HG03064 (cell line): ENCODE data around the gene ANKRD65.
"Not testable (repeated sequence)": the region's sequence is repeated elsewhere in the genome, so short reads cannot be mapped to it uniquely, and the experiment has no call there.

ENCODE experiments used
- ATAC-seq: cut with Tn5 transposase; IDR thresholded peaks from one replicate; pipeline ENCODE4 v1.9.1; 2021; ENCODE audit warnings: low read depth; ENCODE audit not compliant: unreplicated experiment

Gene ANKRD65

DNA sequence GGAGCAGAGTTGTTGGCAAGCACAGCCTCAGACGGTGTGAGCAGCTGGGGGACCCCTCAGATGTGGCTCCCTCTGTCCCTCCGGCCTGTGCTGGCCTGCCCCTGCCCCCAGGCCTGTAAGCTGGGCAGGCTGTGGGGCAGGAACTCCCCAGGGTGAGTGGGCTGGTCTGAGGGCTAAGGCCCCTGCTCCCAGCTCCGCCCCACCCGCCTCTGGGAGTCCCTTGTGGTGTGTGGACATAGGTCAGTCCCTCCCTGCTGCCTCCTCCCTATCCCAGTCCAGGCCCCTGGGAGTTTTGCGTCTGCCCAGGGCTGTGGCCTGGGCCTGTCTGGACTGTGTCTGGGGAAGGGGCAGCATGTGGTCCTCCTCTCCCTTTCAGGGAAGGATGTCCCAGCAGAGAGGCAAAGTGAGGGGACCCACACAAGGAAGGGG lies 10.8 kb upstream of the ANKRD65 start:
- ATAC-seq = no peak

DNA sequence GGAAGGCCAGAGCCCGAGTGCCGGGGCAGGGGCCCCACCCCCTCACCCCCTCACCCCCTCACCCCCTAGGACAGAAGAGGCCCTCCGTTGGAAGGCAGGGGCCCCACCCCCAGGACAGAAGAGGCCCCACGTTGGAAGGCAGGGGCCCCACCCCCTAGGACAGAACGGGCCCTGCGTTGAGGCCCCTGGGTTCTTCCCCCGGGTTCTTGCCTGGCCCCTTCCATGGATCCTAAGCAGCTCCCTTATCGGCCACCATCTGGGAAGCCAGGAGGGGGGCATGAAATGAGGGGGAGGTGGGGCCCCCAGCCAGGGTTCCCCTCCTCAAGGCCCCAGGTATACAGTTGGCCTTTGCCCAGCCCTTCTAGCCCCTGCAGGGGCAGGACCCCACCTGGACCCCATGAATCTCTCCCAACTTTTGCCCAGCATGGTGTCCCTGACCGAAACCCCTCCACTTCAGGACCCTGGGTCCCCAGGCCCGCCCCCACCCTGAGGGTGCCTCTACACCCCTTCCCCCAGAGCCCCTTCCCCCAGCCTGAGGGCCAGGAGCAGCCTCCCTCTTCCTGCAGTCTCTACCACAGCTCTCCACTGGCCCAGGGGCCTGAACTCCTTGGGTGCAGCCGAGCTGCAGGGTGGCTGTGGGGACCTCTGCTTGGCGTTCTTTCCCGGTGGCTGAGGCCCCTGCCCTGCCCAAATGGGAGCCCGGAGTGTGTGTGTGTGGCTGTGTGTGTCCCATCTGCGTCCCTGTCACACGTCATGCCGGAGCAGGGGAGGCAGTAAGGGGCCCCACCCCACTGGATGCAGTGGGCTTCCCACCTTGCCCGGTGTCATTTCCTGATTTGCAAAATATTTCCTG lies 10.1 kb upstream of the ANKRD65 start:
- ATAC-seq = no peak

DNA sequence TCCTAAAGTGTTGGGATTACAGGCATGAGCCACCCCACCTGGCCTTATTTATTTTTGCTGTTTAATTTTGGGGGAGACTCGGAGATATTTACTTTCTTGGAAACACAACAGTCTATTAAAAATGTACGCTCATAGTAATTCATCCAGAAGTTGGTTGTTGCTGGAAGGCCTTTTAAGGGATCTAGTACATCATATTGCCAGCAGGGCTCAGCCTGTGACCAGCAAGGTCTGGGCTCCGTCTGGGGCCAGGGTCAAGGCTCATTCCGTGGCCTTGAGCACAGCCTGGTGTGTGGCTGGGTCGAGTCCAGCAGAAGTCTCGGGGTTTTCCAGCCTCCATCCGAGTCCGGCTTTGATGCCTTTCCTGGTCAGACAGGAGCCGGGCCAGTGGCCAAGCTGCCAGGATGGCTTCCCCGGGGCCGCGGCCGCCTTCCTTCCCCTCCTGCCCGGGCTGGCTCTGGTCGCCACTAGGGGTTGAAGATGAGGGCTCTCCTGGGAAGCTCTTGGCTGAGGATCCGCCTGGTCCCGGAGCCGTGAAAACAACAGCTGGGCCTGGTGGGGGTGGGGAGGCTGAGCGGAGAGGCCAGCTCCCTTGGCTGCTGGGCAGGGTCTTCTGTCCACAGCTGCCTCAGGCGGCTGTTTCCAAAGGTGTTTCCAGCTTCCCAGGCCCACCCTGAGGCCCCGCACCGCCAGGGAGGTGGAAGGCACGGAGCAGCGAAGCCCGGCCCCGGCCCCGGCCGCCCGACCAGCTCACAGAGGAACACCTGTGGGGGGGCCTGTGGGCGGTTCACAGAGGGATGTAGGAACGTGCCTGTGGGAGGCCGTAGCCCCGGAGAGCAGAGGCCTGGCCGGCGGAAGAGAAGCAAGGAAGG lies 9.3 kb upstream of the ANKRD65 start:
- ATAC-seq = no peak

- no peak for ATAC-seq
Measured at GRCh38 chr1:1429671-1430073, 8.6 kb upstream of the ANKRD65 start.

DNA sequence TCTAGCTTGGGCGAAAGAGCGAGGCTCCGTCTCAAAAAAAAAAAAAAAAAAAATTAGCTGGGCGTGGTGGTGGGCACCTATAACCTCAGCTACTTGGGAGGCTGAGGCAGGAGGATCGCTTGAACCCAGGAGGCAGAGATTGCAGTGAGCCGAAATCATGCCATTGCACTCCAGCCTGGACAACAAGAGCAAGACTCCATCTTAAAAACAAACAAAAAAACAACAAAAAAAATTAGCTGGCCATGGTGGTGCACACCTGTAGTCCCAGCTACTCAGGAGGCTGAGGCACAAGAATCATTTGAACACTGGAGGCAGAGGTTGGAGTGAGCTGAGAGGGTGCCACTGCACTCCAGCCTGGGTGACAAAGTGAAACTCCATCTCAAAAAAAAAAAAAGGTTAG lies 7.9 kb upstream of the ANKRD65 start:
- not testable (repeated sequence) for ATAC-seq

GRCh38 chr1:1428174-1428573 lies 7.1 kb upstream of the ANKRD65 start:
- ATAC-seq = no peak

DNA sequence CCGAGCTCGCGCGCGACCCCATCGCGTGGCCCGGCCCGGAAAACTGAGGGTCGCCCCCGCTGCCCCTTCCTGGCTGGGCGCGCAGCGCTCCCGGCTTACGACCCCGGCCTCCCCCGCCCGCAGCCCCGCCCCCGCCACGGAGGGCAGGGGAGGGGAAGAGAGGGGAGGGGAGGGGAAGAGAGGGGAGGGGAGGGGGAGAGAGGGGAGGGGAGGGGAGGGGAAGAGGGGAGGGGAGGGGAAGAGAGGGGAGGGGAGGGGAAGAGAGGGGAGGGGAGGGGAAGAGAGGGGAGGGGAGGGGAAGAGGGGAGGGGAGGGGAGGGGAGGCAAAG lies 6.7 kb upstream of the ANKRD65 start:
- ATAC-seq = no peak

DNA sequence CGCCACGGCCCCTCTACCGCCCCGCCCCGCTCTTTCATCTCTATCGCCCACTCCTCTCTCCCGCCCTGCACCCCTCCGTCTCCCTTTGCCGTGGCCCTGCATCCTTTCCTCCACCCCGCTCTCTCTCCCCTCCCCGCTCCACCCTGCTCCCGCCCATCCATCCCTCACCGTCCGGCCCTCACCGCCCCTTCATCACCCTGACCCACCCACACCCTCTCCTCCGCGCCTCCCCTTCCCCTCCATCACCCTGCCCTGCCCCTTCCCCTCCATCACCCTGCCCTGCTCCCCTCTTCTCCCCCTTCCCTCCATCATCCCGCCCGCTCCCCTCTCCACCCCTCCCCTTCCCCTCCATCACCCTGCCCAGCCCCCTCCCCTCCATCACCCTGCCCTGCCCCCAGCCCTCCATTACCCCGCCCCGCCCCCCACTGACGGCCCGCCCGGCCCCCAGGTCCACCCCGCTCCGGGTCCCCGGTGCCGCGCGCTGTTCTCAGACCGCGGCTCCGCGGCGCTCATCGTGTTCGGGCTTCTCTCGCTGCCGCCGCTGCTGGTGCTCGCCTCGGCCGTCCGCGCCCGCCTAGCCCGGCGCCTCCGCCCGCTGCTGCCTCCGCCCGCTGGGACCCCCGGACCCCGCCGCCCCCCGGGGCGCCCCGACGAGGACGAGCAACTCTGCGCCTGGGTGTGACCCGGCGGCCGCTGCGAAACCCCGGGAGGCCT lies 6.2 kb upstream of the ANKRD65 start:
- ATAC-seq = no peak

GRCh38 chr1:1426496-1427105 lies 5.5 kb upstream of the ANKRD65 start:
- no peak for ATAC-seq

GRCh38 chr1:1425753-1426495 lies 4.8 kb upstream of the ANKRD65 start:
- ATAC-seq = no peak

DNA sequence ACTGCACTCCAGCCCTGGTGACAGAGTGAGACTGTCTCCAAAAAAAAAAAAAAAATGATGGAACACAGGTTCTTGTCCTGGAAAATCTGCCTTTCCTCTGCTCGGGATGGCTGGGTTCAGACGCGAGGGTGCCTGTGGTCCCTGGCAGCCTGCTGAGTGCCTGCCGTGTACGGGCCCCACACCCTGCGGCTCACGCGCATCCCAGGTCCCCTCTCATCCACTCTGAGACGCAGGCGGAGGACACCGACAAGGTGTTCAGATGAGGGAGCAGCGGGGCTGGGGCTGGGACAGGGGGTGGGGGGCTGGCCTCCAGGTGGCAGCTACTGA lies 4.3 kb upstream of the ANKRD65 start:
- no peak for ATAC-seq

- ATAC-seq = no peak
Measured at GRCh38 chr1:1424707-1425106, 3.6 kb upstream of the ANKRD65 start.

DNA sequence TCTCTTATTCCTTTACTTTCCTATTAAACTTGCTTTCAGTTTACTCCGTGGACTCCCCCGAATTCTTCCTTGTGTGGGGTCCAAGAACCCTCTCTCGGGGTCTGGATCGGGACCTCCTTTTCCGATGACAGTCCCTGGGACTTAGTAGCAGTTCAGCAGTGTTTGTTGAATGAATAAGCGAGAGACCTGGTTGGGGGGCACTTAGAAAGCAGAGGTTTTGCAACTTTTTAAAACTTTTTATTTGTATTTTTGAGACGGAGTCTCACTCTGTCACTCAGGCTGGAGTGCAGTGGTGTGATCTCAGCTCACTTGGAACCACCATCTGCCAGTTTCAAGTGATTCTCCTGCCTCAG lies 2.1 kb upstream of the ANKRD65 start:
- no peak for ATAC-seq

- no peak for ATAC-seq
Measured at GRCh38 chr1:1422465-1423244, 1.6 kb upstream of the ANKRD65 start.

GRCh38 chr1:1421907-1422464 lies 910 bp upstream of the ANKRD65 start:
- ATAC-seq = no peak

DNA sequence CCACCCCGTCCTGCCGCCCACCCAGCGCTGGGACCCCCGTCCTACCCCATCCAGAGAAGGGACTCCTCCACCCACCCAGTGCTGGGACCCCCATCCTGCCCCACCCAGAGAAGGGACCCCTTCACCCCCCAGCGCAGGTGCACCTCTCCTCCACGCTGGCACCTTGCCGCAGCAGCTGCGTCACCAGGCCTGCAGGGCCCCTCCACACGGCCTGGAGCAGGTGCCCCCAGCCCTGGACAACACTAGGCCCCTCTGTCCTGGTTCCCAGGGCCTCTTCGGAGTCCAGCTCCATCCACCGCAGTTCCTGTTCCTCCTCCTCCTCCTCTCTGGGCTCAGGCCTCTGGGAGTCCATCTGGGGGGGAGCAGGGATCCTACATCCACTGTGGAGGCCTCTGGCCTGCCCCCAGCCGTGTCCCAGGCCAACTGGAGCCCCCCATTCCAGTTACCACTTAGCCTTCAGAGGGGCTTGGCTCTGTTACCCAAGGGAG lies 378 bp downstream of the ANKRD65 start:
- ATAC-seq = no peak

DNA sequence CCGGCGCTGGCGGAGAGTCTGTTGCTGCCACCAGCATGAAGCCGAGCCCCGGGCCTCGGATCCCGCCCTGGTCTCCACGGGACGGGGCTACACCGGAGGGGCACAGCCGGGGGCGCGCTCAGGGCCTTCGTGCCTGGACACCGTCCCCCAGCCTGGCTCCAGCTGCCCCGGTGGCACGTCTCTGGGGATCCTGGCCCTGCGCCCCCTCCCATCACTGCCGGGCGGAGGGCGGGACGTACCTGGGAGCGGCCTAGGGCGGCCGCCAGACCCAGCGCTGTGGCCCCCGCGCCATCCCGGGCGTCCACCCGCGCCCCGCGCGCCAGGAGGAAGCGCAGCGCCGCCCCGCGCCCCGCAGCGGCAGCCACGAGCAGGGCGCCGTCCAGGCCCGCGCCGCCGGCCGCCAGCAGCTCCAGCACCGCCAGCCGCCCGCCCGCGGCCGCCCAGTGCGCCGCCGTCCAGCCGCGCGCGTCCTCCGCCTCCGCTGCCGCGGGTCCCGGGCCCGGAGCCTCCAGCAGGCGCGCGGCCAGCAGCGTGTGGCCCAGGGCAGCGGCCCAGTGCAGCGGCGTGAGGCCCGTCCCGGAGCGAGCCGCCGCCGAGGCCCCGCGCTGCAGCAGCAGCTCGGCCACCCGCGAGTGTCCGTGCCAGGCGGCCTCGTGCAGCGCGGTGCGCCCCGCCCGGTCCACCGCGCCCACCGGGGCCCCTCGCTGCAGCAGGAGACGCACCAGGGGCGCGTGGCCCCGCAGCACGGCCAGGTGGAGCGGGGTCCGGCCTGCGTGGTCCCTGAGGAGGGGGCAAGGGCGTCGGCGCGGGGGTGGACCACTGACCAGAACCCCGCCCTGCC lies 1.0 kb downstream of the ANKRD65 start:
- no peak for ATAC-seq

DNA sequence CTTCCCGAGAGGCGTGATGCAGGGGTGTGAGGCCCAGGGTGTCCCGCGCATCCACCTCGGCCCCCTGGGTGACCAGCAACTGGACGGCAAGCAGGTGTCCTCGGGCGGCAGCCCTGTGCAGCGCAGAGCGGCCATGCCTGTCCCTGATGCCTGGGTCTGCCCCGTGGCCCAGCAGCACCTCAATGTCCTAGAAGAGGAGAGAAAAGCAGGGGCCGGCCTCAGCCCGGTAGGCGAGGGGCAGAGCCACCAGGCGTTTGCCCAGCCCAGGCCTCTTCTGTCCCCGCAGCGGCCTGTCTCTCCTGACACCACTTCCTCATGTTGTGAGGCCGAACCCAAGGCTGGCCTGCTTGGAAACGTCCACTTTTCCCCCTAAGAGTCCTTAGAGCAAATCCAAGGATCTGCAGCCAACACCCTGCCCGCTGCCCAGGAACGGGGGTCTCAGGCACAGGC lies 1.7 kb downstream of the ANKRD65 start:
- ATAC-seq = no peak
